Retina (tissue), 1 donor: ENCODE results near the gene OR6C76.

Experiments
- DNase-seq: peaks from one replicate; pipeline ENCODE4 v3.0.0-alpha.2; 2016

OR6C76 gene

GRCh38 chr12:55470088-55470829 lies 44.2 kb downstream of the OR6C76 start, which contains the start of gene OR6C70:
Gene OR6C70 (minus strand): TSS chr12:55470138. CDS start chr12:55470138, 0 bp downstream.
- no peak for DNase-seq

- DNase-seq: no peak
Observed at GRCh38 chr12:55472264-55472663, 46.2 kb downstream of the OR6C76 start.
